ENCODE results near the gene STOX2. TPM values are rescaled to one million over a fixed set of nuclear protein-coding genes. Genes with fewer than 3 reads are reported as not detected.

STOX2 gene
- total and polyA plus RNA-seq, 2 of the 13 experiments (the other 11 are each of a cell fraction or from before 2014, with no cell fraction given): 0.01 to 0.15 TPM

DNA sequence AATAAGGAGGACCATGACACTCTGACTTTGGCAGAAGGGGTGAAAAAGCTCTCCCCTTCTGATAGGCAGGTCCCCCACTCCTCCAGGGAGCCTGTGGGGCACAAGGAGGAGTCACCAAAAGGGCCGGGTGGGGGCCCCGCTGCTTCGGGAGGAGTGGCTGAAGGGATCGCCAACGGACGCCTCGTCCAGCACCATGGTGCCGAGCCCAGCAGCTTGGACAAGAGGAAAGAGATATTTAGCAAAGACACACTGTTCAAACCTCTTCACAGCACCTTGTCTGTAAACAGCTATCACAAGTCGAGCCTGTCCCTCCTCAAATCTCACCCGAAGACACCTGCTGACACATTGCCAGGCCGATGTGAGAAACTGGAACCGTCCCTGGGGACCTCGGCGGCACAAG lies 105.6 kb downstream of the STOX2 start (continued):
- TF ChIP-seq, protein P1, sequence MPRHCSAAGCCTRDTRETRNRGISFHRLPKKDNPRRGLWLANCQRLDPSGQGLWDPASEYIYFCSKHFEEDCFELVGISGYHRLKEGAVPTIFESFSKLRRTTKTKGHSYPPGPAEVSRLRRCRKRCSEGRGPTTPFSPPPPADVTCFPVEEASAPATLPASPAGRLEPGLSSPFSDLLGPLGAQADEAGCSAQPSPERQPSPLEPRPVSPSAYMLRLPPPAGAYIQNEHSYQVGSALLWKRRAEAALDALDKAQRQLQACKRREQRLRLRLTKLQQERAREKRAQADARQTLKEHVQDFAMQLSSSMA (CRISPR knock-in tag; IDR thresholded peaks at IDR 0.05): no peak
- no peak for TF ChIP-seq ZNF567 (CRISPR knock-in tag; IDR thresholded peaks at IDR 0.05; ENCODE audit: borderline replicate concordance)

DNA sequence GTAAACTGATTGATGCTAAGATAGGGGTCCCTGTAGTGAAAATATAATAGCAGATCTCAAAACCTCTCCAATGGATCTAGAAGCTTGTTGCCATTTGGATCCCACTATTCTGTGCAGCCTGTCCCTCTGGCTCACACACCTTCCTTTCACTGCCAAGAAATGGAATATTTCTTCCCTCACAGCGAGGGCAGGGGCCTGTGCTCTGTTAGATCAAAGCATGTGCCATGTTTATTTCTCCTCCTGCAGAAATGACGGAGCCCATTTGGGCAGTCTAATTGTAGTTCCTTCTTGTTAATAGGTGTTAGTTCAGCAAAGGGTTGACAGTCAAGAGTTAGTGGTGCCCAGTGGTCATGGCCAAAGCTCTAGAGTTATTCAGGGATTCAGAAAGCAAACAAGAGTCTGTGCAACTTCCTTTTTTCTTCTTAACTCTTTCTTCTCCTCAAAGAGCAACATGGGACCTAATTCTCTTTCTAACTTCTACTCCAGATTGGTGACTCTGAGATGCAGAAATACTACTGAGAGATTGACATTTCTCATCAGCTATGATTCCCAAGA lies 106.8 kb downstream of the STOX2 start:
- Histone ChIP-seq H3K9me3 (ENCODE audit: low read length) (no peaks in the 10 kb centered on the region), H3K4me3 (replicated peaks in 1 of 3; ENCODE audit: insufficient read depth in 1 of 3, low read depth in 2 of 3, low read length in 3 of 3) (no peak overlapping the region), H3K4me1 (ENCODE audit: insufficient read depth, low read length) (no peaks in the 10 kb centered on the region), H4K20me1 (ENCODE audit: insufficient read depth, low read length) (no peaks in the 10 kb centered on the region), H2AFZ (ENCODE audit: low read length) (no peak overlapping the region), H3K27ac (ENCODE audit: extremely low read length, insufficient read depth, low read length) (no peak overlapping the region), H3K79me2 (ENCODE audit: insufficient read depth, low read length) (no peaks in the 10 kb centered on the region), H3K36me3 (replicated peaks in 1 of 2; ENCODE audit: control insufficient read depth in 1 of 2, insufficient read depth in 2 of 2, low read length in 2 of 2) (no peaks in the 10 kb centered on the region), H3K9ac (ENCODE audit: insufficient read depth, low read depth, low read length) (no peak overlapping the region), H3K27me3 (ENCODE audit: control insufficient read depth in 1 of 2, insufficient read depth in 2 of 2, low read length in 2 of 2) (no peaks in the 10 kb centered on the region; a peak in 1 of 5 replicates), H3K4me2 (ENCODE audit: low read depth, low read length) (no peak overlapping the region)
- 43% methylated on average over 2 of the region's 2 CpGs for WGBS (ENCODE audit: low lambda C conversion rate)
- FAIRE-seq (no peak), DNase-seq (ENCODE audit: low spot score) (no peak), ATAC-seq (no peak)
- in situ Hi-C loops (cut with HindIII; ENCODE audit: extremely low pct_ligation_motif_present, low pct_unique_long_range_greater_than_20kb) (no loop called here), intact Hi-C loops (cut with micrococcal nuclease; ENCODE audit: unreplicated experiment) (no loop called here)
- no TSS peak for BruUV-seq (replicated peaks)
- CTCF ChIA-PET (ENCODE audit: low intra/inter-chr PET ratio, low total read pairs): no interaction called here
- TF ChIP-seq ZNF652 (CRISPR knock-in tag; IDR thresholded peaks at IDR 0.05; ENCODE audit: borderline replicate concordance, low read depth) (peak; percentile 24; the same call in 1 of the 2 replicates), MYC (CRISPR knock-in tag; IDR thresholded peaks at IDR 0.05; ENCODE audit: borderline replicate concordance) (no peak)
- POLR2A ChIA-PET: no interaction called here

DNA sequence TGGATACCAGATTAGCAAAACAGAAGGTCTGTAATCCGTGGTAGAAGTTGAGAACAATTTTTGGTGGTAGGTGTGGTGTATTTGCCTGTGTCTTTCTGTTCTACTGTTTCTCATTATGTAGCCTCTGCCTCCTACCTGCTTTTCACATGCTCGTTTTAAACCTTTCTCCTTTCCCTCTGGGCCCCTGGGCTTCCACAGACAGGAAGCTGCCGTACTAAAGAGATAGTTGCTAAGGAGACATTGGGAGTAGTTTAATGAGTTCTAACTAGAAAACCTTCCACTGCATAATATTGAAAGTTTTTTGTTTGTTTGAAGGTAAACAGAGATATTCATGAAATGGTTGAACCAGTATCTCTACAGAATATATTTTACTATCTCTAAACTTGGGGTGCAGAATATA lies 107.8 kb downstream of the STOX2 start:
- Histone ChIP-seq H3K4me2 (ENCODE audit: low read depth, low read length) (no peak overlapping the region), H3K4me1 (ENCODE audit: insufficient read depth, low read length) (no peaks in the 10 kb centered on the region), H3K9ac (ENCODE audit: insufficient read depth, low read depth, low read length) (no peak overlapping the region), H3K79me2 (ENCODE audit: insufficient read depth, low read length) (no peaks in the 10 kb centered on the region), H3K9me3 (ENCODE audit: low read length) (no peaks in the 10 kb centered on the region), H2AFZ (ENCODE audit: low read length) (no peak overlapping the region), H4K20me1 (ENCODE audit: insufficient read depth, low read length) (no peaks in the 10 kb centered on the region), H3K27me3 (ENCODE audit: control insufficient read depth in 1 of 2, insufficient read depth in 2 of 2, low read length in 2 of 2) (no peaks in the 10 kb centered on the region), H3K27ac (ENCODE audit: extremely low read length, insufficient read depth, low read length) (no peak overlapping the region), H3K4me3 (replicated peaks in 1 of 3; ENCODE audit: insufficient read depth in 1 of 3, low read depth in 2 of 3, low read length in 3 of 3) (no peak overlapping the region), H3K36me3 (replicated peaks in 1 of 2; ENCODE audit: control insufficient read depth in 1 of 2, insufficient read depth in 2 of 2, low read length in 2 of 2) (no peaks in the 10 kb centered on the region)
- intact Hi-C loops (cut with micrococcal nuclease; ENCODE audit: unreplicated experiment): no loop called here
- TF ChIP-seq ELF1 (CRISPR knock-in tag; IDR thresholded peaks at IDR 0.05): no peak
- TF ChIP-seq NPAS2 (CRISPR knock-in tag; IDR thresholded peaks at IDR 0.05; ENCODE audit: borderline replicate concordance): no peak
- TF ChIP-seq JUN (CRISPR knock-in tag; IDR thresholded peaks at IDR 0.05): no peak
- TF ChIP-seq ZFP36L1 (CRISPR knock-in tag; IDR thresholded peaks at IDR 0.05): no peak
- TF ChIP-seq PHB2 (IDR thresholded peaks at IDR 0.05; ENCODE audit: partially characterized antibody): no peak
- TF ChIP-seq ELF4 (CRISPR knock-in tag; IDR thresholded peaks at IDR 0.05; ENCODE audit: borderline replicate concordance): no peak
- TF ChIP-seq ZNF230 (CRISPR knock-in tag; IDR thresholded peaks at IDR 0.05): no peak
- no peak for TF ChIP-seq NFRKB (IDR thresholded peaks at IDR 0.05)
- no TSS peak for BruUV-seq (replicated peaks)
- 31% methylated on average over 3 of the region's 3 CpGs for WGBS (ENCODE audit: low lambda C conversion rate)
- POLR2A ChIA-PET: no interaction called here
- no peak for DNase-seq (ENCODE audit: low spot score)
- CTCF ChIA-PET (ENCODE audit: low intra/inter-chr PET ratio, low total read pairs): no interaction called here
- FAIRE-seq: no peak
- in situ Hi-C loops (cut with HindIII; ENCODE audit: extremely low pct_ligation_motif_present, low pct_unique_long_range_greater_than_20kb): no loop called here
- ATAC-seq: no peak
